ENCODE results near the gene SNX15.
"Not testable (repeated sequence)": the region's sequence is repeated elsewhere in the genome, so short reads cannot be mapped to it uniquely, and the experiment has no call there.

The SNX15 gene

DNA sequence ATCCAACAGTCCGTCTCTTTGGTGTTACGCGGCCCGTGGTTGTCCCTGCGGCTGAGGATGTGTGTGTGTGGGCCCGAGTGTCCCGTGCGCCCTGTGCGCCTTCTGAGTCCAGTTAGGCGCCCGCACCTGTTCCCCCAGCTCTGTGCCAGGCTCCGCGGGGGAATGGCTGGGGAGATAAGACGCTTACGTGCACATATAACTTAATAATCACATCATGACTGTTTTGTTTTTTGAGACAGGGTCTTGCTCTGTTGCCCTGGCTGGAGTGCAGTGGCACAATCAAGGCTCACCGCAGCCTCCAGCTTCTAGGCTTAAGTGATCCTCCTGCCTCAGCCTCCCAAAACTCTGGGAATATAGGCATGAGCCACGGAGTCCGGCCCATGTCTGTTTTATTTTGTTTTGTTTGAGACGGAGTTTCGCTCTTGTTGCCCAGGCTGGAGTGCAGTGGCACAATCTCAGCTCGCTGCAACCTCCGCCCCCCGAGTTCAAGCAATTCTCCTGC is 12.5 kb upstream of the SNX15 start:
- DNase-seq (ENCODE audit: low spot score) = no peak

DNA sequence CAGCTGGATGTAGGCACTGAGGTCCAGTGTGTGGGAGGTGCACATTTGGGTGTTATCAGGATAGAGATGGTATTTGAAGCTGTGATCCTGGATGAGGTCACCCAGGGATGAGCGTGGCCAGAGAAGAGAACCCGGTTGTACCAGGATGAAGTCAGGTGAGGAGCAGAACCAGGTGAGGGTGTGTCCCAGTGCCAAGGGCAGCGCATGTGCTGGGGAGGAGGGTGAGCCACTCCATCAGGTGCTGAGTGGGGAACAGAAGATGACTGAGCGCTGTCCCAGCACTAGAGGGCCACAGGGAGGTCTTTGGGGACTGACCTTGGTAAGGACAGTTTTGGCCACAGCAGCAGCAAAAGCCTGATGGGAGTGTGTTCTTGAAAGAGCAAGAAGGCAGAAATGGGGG is 10.5 kb upstream of the SNX15 start:
- no peak for DNase-seq (ENCODE audit: low spot score)

DNA sequence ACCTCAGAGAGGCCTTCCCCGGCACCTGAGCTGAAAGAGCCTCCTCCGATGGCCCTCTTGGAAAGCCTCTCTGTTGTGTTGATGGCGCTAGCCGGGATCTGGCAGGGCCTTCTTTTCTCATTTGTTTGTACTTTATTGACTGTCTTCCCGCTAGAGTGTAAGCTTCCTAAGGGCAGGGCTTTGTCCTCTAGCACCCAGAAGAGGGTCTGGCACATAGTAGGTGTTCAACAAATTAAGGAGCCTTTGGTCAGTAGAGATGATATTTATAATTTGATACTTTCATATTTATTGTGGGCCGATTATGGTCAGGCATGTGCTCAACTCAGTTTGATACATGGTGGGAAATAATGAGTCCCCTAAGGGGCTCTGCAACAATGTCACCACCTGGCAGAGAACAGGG is 9.3 kb upstream of the SNX15 start:
- DNase-seq (ENCODE audit: low spot score) = no peak

DNA sequence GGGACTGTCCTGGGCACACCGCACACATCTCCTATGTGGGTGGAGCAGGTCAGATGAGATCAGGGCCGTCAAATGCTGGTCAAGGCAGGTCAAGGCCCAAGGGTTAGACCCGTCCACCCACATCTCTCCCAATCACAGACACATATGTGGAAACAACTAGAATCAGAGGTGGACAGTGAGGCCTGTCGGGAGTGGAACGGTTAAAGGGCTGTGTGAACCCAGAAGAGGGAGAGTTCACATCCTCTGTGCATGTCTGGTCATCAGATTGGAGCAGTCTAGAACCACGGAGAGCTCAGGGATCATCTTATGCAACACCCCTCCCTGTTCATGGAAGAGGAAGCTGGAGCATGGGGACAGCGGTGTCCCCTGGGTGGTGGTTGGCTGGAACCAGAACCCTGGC is 7.4 kb upstream of the SNX15 start:
- DNase-seq (ENCODE audit: low spot score) = no peak

DNA sequence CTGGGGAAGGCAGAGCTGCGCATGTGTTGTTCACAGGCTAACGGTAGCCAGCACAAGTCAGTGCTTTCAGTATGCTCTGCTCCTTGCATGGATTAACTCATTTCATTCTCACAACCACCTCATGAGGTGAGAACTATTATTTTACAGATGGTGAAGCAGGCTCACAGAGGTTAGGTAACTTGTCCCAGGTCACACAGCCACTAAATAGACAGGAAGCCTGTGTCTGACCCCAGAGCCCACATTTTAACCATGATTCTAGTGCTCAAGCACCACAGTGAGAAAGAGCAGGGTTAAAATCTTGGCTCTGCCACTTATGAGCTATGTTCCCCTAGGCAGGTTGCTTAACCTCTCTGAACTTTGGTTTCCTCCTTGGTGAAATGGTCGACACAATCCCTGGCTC is 6.2 kb upstream of the SNX15 start:
- DNase-seq (ENCODE audit: low spot score) = no peak

- no peak for DNase-seq (ENCODE audit: low spot score)
Measured at GRCh38 chr11:65021509-65021908, 5.7 kb upstream of the SNX15 start.

- not testable (repeated sequence) for DNase-seq (ENCODE audit: low spot score)
Measured at GRCh38 chr11:65023502-65023901, 3.7 kb upstream of the SNX15 start.

- DNase-seq (ENCODE audit: low spot score) = no peak
Measured at GRCh38 chr11:65026810-65027209, 429 bp upstream of the SNX15 start.

- DNase-seq (ENCODE audit: low spot score) = no peak
Measured at GRCh38 chr11:65032216-65032615, 5.0 kb downstream of the SNX15 start.

GRCh38 chr11:65034423-65034822 is 7.2 kb downstream of the SNX15 start:
- no peak for DNase-seq (ENCODE audit: low spot score)

GRCh38 chr11:65035579-65035978 is 8.3 kb downstream of the SNX15 start:
- DNase-seq (ENCODE audit: low spot score) = no peak

GRCh38 chr11:65036931-65037330 is 9.7 kb downstream of the SNX15 start:
- no peak for DNase-seq (ENCODE audit: low spot score)

DNA sequence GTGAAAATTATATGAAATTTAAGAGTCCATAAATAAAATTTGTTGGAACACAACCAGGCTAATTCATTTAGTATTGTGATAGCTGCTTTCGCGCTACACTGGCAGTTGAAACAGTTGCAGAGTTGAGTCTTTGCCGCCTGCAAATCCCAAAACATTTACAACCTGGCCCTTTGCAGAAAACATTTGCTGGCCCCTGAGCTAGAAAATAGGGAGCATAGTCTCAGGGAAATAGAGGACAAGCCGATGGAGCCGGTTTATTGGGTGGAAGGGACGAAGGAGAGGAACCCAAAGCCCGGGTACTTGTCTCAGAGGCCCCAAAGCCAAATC is 13.2 kb downstream of the SNX15 start:
- no peak for DNase-seq (ENCODE audit: low spot score)

DNA sequence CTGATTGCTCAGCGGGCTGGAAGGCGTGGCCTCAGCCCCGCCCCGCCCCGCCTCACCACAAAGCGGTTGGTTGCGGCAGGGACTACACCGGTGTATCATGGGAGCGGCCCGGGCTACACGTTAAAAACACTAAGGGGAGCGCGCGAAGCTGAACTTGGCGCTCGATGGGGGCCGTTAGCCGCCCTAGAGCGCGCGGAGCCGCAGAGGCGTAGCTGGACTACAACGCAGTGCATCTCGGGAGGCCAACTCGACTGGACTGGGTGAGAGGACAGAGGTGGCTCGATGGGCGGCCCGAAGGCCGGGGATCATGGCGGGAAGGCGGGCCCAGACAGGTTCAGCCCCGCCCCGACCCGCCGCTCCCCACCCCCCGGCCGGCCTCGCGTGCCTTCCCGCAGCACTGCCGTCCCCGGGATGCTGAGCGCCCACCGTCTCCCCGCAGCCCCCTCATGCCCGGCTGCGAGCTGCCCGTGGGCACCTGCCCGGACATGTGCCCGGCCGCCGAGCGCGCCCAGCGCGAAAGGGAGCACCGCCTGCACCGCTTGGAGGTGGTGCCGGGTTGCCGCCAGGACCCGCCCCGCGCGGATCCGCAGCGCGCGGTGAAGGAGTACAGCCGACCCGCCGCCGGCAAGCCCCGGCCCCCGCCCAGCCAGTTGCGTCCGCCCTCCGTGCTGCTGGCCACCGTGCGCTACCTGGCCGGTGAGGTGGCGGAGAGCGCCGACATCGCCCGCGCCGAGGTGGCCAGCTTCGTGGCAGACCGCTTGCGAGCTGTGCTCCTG is 13.8 kb downstream of the SNX15 start, which contains the start of gene SAC3D1:
Gene SAC3D1 (plus strand): TSS at position 364 of the 776 bp plus-strand sequence. CDS start 83 bp downstream, at position 447.
- peak; percentile 98 for DNase-seq (ENCODE audit: low spot score)

DNA sequence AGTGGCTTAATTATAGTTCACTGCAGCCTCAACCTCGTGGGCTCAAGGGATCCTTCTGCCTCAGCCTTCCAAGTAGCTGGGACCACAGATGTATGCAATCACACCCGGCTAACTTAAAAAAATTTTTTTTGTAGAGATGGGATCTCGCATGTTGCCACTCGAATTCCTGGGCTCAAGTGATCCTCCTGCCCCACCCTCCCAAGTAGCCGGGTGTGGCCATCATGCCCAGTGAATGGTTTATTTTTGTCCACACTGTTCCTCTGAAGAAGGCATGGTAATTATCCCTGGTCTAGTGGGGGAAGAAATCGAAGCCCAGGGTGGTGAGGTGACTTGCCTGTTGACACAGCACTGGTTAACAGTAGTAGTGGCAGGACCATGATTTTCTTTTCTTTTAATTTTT is 15.7 kb downstream of the SNX15 start:
- DNase-seq (ENCODE audit: low spot score) = no peak

GRCh38 chr11:65043881-65044501 is 16.8 kb downstream of the SNX15 start:
- DNase-seq (ENCODE audit: low spot score) = no peak

- DNase-seq (ENCODE audit: low spot score) = no peak
Measured at GRCh38 chr11:65045061-65045460, 17.8 kb downstream of the SNX15 start.

DNA sequence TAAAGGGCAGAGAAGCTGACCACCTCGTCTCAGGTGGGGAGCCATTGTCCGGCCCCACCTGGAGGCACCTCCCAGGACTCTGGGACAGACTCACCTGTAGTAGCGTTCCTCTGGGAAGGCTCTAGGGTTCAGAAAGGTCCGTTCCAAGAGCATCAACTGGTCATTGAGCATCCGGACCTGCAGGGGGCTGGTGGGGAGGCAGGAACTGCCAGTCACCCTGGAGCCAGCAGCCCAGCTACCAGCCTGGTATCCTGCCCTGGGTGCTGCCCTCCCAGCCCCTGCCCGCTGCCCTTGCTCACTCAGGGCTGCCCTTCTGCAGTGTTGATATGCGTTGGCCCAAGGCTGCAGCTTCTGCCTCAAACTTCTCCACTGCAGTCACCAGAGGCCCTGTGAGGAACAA is 18.5 kb downstream of the SNX15 start:
- no peak for DNase-seq (ENCODE audit: low spot score)

- DNase-seq (ENCODE audit: low spot score) = peak; percentile 36
Measured at GRCh38 chr11:65047581-65048422, 20.6 kb downstream of the SNX15 start.

GRCh38 chr11:65051398-65051858 is 24.2 kb downstream of the SNX15 start:
- no peak for DNase-seq (ENCODE audit: low spot score)

DNA sequence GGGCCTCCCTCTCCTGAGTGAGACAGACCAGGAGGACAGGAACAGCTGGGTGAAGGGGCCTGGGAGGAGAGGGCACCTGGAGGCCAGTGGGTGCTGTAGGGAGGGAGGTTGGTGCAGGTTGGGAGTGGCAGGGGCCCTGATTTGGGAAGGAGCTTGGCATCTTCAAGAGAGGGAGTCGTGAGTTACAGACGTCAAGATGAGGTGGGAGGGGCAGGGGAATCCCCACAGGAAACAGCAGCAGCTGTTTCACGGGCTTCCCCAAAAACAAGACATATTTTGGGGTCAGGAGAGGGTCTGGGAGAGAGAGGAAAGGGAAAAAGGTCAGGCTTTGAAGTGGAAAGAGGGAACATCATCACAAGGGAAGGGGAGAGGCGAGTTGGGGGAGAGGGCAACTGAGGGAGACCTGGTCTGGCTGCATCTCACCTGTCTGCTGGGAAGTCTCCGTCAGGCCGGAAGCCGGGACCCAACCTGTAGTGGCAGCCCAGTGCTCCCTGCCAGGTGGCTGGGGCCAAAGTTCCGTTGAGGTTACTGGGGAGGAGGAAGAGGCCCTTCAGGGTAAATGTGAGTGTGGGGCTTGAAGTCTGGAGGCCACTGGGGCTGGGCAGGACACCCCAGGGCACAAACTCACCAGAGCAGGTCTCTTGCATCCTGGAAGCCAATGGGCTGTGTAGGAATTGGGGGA is 26.7 kb downstream of the SNX15 start:
- no peak for DNase-seq (ENCODE audit: low spot score)

GRCh38 chr11:65055538-65055937 is 28.3 kb downstream of the SNX15 start:
- DNase-seq (ENCODE audit: low spot score) = no peak
